Diencephalon (tissue), 1 donor: ENCODE data around the gene NSL1. TPM values are rescaled to one million over a fixed set of nuclear protein-coding genes. Genes with fewer than 3 reads are reported as not detected.

Source experiments
- total RNA-seq: library from RNA; depleted of rRNA; stranded (reverse); fragments of >200 nt; gene quantifications from one replicate; pipeline ENCODE4 v1.2.3, GENCODE V29; 2014

The NSL1 gene
- 51.4 TPM for total RNA-seq

DNA sequence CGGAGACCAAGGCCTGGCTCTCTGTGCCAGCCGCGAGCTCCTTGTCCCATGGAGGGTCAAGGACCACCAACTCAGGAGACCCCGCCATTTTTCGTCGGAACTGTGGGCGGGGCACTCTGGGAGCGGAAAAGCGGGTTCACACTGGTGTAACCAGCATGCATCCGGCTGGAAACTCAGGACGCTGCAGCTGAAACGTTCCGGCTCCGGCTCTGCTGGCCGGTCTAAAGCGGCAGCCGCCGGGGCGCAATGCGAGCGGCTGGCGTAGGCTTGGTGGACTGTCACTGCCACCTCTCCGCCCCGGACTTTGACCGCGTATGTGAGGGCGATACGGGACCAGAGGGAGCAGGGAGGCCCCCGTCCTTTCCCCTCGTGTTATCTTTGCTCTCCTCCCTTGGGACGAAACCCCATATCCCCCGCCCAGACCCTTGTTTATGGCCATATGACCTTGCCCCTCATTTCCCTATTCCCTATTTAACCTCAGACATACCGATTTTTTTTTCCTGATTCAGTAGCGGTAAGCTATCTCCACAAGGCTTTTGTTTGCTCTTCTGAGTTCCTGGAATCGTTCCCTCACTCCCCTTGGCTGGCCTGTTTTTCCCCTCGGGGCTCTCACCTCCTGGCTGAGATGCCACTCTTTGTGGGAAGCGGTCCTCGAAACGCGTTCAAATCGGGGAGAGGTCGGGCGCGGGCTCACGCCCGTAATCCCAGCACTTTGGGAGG is at the start of gene NSL1, which contains the start of gene TATDN3:
TSS of gene NSL1 (minus strand) at position 102 of the 720 bp plus-strand sequence. CDS start at position 88, 14 bp downstream.
TSS of gene TATDN3 (plus strand) at position 219 of the 720 bp plus-strand sequence. CDS start at position 247, 28 bp downstream.

GRCh38 chr1:212699625-212700222 is 91.9 kb downstream of the NSL1 start, which contains the start of gene BATF3:
BATF3 (minus strand) TSS chr1:212699840; CDS start chr1:212699762, 78 bp downstream.

Other genes with a start within 250 kb of the NSL1 start
- gene ATF3, start 183.0 kb downstream of the NSL1 start, total RNA-seq = 0.92 TPM
- 7.4 TPM for gene BATF3, start 91.9 kb downstream of the NSL1 start, total RNA-seq
- gene TATDN3, start 117 bp upstream of the NSL1 start, total RNA-seq = 30.9 TPM
- 3.2 TPM for gene SPATA45, start 55.9 kb upstream of the NSL1 start, total RNA-seq
- 38.8 TPM for gene FLVCR1, start 66.5 kb upstream of the NSL1 start, total RNA-seq
- 17.8 TPM for gene VASH2, start 158.8 kb upstream of the NSL1 start, total RNA-seq
- gene ANGEL2, start 224.1 kb upstream of the NSL1 start, total RNA-seq = 70.6 TPM